ENCODE results near the gene PRMT1. TPM values are rescaled to one million over a fixed set of nuclear protein-coding genes. Genes with fewer than 3 reads are reported as not detected.

The PRMT1 gene
- total and polyA plus RNA-seq, 9 of the 15 experiments (the other 6 are each of a cell fraction or from before 2014, with no cell fraction given): 13.3 to 464 (median 326) TPM

DNA sequence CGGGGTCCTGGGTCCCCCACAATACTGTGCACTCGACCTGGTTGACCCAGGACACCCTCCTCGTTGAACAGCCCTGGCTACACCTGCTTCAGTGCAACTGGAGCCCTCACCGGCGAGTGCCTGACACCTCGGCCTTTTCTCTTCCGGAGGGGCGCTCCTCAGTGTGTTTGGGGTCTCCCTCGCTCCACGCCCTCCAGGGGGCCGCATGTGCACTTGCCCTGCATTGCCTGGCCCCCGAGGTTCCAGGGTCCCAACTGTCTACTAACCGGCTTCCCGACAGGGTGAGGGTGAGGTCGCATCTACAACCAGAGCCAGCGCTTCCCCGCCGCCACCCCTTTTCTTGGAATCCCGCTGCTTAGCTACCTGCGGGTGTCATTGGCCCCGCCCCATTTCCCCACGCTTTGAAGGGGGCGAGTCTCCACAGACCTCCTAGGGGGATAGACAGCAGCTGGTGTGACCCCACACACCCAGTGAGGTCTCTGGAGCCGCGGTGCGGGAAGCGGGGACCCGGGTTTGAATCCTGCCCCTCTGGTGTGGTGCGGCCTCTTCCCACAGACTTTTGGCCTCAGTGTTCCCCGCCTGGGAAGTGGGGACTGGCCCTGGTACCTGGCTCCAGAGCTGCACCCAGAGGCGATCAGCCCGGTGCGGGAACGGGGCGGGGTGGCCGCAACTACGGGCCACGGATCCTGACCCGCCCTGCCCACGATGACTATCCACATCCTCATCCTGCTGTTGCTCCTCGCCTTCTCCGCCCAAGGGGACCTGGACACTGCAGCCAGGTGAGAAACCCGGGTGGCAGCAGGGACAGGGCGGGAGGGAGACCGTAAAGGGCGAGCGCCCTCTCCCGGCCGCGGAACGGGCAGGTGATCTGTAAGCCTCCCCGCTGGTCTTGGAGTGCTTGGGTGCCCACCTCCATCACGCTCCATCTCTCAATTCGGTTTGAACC, 12.3 kb downstream of the PRMT1 start, which contains the start of gene ADM5 (continued):
- TF ChIP-seq, protein P1, sequence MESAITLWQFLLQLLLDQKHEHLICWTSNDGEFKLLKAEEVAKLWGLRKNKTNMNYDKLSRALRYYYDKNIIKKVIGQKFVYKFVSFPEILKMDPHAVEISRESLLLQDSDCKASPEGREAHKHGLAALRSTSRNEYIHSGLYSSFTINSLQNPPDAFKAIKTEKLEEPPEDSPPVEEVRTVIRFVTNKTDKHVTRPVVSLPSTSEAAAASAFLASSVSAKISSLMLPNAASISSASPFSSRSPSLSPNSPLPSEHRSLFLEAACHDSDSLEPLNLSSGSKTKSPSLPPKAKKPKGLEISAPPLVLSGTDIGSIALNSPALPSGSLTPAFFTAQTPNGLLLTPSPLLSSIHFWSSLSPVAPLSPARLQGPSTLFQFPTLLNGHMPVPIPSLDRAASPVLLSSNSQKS (CRISPR knock-in tag; IDR thresholded peaks at IDR 0.05): no peak
- peak; percentile 66 for TF ChIP-seq POLR2G (IDR thresholded peaks at IDR 0.05; ENCODE audit: low read depth, low read length)
- TF ChIP-seq, protein P2, sequence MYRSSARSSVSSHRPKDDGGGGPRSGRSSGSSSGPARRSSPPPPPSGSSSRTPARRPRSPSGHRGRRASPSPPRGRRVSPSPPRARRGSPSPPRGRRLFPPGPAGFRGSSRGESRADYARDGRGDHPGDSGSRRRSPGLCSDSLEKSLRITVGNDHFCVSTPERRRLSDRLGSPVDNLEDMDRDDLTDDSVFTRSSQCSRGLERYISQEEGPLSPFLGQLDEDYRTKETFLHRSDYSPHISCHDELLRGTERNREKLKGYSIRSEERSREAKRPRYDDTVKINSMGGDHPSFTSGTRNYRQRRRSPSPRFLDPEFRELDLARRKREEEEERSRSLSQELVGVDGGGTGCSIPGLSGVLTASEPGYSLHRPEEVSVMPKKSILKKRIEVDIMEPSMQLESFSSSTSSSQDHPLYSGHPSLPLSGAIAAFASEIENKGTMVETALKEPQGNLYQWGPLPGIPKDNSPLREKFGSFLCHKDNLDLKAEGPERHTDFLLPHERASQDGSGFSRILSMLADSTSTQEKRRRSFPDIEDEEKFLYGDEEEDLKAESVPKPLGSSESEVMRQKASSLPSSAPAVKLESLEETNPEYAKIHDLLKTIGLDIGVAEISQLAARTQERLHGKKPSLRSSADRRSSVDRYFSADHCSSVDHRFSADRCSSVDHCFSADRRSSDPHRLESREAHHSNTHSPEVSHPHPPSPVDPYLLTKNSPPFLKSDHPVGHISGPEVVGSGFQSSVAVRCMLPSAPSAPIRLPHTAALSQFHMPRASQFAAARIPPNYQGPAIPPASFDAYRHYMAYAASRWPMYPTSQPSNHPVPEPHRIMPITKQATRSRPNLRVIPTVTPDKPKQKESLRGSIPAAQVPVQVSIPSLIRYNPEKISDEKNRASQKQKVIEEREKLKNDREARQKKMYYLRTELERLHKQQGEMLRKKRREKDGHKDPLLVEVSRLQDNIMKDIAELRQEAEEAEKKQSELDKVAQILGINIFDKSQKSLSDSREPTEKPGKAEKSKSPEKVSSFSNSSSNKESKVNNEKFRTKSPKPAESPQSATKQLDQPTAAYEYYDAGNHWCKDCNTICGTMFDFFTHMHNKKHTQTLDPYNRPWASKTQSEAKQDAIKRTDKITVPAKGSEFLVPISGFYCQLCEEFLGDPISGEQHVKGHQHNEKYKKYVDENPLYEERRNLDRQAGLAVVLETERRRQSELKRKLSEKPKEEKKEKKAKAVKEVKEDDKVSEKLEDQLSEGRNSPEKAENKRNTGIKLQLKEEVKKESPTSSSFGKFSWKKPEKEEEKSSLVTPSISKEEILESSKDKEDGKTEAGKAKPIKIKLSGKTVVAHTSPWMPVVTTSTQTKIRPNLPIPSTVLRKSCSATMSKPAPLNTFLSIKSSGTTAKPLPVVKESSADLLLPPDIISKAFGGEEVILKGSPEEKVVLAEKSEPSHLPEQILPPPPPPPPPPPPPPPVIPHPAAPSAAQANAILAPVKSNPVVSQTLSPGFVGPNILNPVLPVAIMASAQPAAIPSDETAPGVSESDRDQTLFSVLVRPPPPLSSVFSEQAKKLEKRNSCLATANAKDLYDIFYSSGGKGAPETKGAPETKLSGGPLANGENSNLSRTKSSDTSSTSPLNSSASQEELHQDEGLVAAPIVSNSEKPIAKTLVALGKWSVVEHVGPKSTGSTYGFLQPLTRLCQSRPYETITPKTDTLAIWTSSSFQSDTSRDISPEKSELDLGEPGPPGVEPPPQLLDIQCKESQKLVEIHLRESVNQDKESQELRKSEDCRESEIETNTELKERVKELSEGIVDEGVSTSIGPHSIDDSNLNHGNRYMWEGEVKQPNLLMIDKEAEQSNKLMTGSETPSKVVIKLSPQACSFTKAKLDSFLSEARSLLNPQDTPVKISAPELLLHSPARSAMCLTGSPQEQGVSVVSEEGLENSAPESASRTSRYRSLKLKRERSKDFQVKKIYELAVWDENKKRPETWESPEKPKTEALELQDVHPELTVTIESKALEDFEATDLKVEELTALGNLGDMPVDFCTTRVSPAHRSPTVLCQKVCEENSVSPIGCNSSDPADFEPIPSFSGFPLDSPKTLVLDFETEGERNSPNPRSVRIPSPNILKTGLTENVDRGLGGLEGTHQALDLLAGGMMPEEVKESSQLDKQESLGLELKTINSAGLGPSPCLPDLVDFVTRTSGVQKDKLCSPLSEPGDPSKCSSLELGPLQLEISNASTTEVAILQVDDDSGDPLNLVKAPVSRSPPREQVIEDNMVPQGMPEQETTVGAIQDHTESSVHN (IDR thresholded peaks at IDR 0.05; ENCODE audit: borderline replicate concordance in 1 of 2, low read depth in 1 of 2): no peak
- TF ChIP-seq KLF10 (CRISPR knock-in tag; IDR thresholded peaks at IDR 0.05): 0 out of 2 replicates have a peak, but pooled peaks have one; percentile 20
- TF ChIP-seq, protein P3, sequence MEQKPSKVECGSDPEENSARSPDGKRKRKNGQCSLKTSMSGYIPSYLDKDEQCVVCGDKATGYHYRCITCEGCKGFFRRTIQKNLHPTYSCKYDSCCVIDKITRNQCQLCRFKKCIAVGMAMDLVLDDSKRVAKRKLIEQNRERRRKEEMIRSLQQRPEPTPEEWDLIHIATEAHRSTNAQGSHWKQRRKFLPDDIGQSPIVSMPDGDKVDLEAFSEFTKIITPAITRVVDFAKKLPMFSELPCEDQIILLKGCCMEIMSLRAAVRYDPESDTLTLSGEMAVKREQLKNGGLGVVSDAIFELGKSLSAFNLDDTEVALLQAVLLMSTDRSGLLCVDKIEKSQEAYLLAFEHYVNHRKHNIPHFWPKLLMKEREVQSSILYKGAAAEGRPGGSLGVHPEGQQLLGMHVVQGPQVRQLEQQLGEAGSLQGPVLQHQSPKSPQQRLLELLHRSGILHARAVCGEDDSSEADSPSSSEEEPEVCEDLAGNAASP (IDR thresholded peaks at IDR 0.05): no peak
- TF ChIP-seq SMAD2 (IDR thresholded peaks at IDR 0.05; ENCODE audit: low read depth, low read length): no peak
- TF ChIP-seq, protein P4, sequence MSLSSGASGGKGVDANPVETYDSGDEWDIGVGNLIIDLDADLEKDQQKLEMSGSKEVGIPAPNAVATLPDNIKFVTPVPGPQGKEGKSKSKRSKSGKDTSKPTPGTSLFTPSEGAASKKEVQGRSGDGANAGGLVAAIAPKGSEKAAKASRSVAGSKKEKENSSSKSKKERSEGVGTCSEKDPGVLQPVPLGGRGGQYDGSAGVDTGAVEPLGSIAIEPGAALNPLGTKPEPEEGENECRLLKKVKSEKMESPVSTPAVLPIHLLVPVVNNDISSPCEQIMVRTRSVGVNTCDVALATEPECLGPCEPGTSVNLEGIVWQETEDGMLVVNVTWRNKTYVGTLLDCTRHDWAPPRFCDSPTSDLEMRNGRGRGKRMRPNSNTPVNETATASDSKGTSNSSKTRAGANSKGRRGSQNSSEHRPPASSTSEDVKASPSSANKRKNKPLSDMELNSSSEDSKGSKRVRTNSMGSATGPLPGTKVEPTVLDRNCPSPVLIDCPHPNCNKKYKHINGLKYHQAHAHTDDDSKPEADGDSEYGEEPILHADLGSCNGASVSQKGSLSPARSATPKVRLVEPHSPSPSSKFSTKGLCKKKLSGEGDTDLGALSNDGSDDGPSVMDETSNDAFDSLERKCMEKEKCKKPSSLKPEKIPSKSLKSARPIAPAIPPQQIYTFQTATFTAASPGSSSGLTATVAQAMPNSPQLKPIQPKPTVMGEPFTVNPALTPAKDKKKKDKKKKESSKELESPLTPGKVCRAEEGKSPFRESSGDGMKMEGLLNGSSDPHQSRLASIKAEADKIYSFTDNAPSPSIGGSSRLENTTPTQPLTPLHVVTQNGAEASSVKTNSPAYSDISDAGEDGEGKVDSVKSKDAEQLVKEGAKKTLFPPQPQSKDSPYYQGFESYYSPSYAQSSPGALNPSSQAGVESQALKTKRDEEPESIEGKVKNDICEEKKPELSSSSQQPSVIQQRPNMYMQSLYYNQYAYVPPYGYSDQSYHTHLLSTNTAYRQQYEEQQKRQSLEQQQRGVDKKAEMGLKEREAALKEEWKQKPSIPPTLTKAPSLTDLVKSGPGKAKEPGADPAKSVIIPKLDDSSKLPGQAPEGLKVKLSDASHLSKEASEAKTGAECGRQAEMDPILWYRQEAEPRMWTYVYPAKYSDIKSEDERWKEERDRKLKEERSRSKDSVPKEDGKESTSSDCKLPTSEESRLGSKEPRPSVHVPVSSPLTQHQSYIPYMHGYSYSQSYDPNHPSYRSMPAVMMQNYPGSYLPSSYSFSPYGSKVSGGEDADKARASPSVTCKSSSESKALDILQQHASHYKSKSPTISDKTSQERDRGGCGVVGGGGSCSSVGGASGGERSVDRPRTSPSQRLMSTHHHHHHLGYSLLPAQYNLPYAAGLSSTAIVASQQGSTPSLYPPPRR (CRISPR knock-in tag; IDR thresholded peaks at IDR 0.05; ENCODE audit: borderline replicate concordance): no peak
- TF ChIP-seq CHD1 (IDR thresholded peaks at IDR 0.05; ENCODE audit: low read length): no peak
- no peak for TF ChIP-seq PTTG1 (tag; IDR thresholded peaks at IDR 0.05; ENCODE audit: low read depth)
